Measurements from ENCODE around the gene PROM1.

GRCh38 chr4:16051132-16051531 is 32.7 kb downstream of the PROM1 start:
- TF ChIP-seq ZNF274 (IDR thresholded peaks at IDR 0.05; ENCODE audit: low read depth, low read length), result no peak
- TF ChIP-seq SP1 (IDR thresholded peaks at IDR 0.05; ENCODE audit: low read depth), result no peak
- no peak for TF ChIP-seq CTCF (IDR thresholded peaks at IDR 0.05 in 2 of 3, conservative IDR thresholded peaks at IDR 0.05 in 1 of 3; ENCODE audit: borderline replicate concordance in 1 of 3, insufficient read depth in 1 of 3, low read depth in 2 of 3, low read length in 2 of 3)
- no peak for TF ChIP-seq ELF1 (IDR thresholded peaks at IDR 0.05; ENCODE audit: borderline replicate concordance, low read depth)
- no peak for TF ChIP-seq POLR2AphosphoS5 (IDR thresholded peaks at IDR 0.05; ENCODE audit: low read depth, low read length)
- TF ChIP-seq EGR1 (IDR thresholded peaks at IDR 0.05; ENCODE audit: low read depth), result no peak
- TF ChIP-seq CBX3 (IDR thresholded peaks at IDR 0.05; ENCODE audit: low read depth), result no peak
- no peak for TF ChIP-seq SIN3A (IDR thresholded peaks at IDR 0.05; ENCODE audit: low read depth)
- no peak for TF ChIP-seq RAD21 (IDR thresholded peaks at IDR 0.05; ENCODE audit: low read depth)
- TF ChIP-seq EZH2 (IDR thresholded peaks at IDR 0.05), result no peak
- no peak for TF ChIP-seq POLR2A (IDR thresholded peaks at IDR 0.05; ENCODE audit: borderline replicate concordance, extremely low read depth, insufficient read depth, insufficient read length)
- no peak for TF ChIP-seq YY1 (IDR thresholded peaks at IDR 0.05; ENCODE audit: extremely low read depth, insufficient replicate concordance, low read depth, low read length)

All from HCT116 (cell line).